Thyroid gland (tissue), 4 donors: ENCODE measurements around the gene BNIP5. TPM values are rescaled to one million over a fixed set of nuclear protein-coding genes. Genes with fewer than 3 reads are reported as not detected.

ENCODE experiments used
- DNase-seq, 2 donors: peaks; one replicate each; pipeline ENCODE4 v3.0.0-alpha.2; 2019
- H3K27ac ChIP-seq, 3 donors: fragments of 200-600 bp; sonication (generic); 1 replicate in 2 of 3; 2 replicates in 1 of 3; pipeline ENCODE4 v1.5.1; 2016 to 2019; ENCODE audit warnings: mild to moderate bottlenecking in 1 of 3, moderate library complexity in 1 of 3
- H3K27me3 ChIP-seq: fragments of 200-600 bp; sonication (generic); one replicate; pipeline ENCODE4 v1.5.1; 2019
- H3K36me3 ChIP-seq, 2 donors: fragments of 200-600 bp; sonication (generic); one replicate each; pipeline ENCODE4 v1.5.1; 2016 to 2019
- H3K4me1 ChIP-seq, 2 donors: fragments of 200-600 bp; sonication (generic); one replicate each; pipeline ENCODE4 v1.5.1; 2017 to 2019
- H3K4me3 ChIP-seq, 3 donors: fragments of 200-600 bp; sonication (generic); replicated peaks in 1 of 3; 1 replicate in 2 of 3; 2 replicates in 1 of 3; pipeline ENCODE4 v1.5.1; 2016; ENCODE audit warnings: mild to moderate bottlenecking in 1 of 3
- H3K9me3 ChIP-seq: fragments of 200-600 bp; sonication (generic); one replicate; pipeline ENCODE4 v1.5.1; 2017
- POLR2A ChIP-seq, 2 donors: fragments of 450-650 bp; IDR thresholded peaks; one replicate each; pipeline ENCODE4 v1.6.1; 2017; ENCODE audit warnings: antibody characterized with exemption in 2 of 2, mild to moderate bottlenecking in 2 of 2, moderate library complexity in 1 of 2
- WGBS, 2 donors: methylation state at CpG; one replicate each; pipeline ENCODE4 v1.1.5; 2017; 5-methylcytosine and 5-hydroxymethylcytosine counted together
- intact Hi-C: fragments of 100-400 bp; cut with DNase I; formaldehyde crosslinking; loops from one replicate; pipeline ENCODE4 v1.15.1; 2023
- total RNA-seq, 4 donors: library from RNA; depleted of rRNA; stranded (reverse); fragments of >200 nt; gene quantifications; one replicate each; pipeline ENCODE4 v1.2.3, GENCODE V29; 2016
- TF ChIP-seq, protein P1 (sequence below), 6 experiments: fragments of 200-600 bp in 3 of 6; fragments of 450-650 bp in 3 of 6; sonication (generic) in 3 of 6; IDR thresholded peaks; one replicate each; pipeline ENCODE4 v1.5.1; 2016 to 2019; ENCODE audit warnings: antibody characterized with exemption in 6 of 6, mild to moderate bottlenecking in 2 of 6, inconsistent platforms in 1 of 6, moderate library complexity in 1 of 6

The BNIP5 gene
- total RNA-seq, 4 donors from 2014 or later, result not detected

- no peaks in the 10 kb centered on the region for H3K27me3 ChIP-seq
- H3K9me3 ChIP-seq, result no peaks in the 10 kb centered on the region
- no peak overlapping the region for H3K4me3 ChIP-seq
- 74 to 75% methylated on average over 4 of the region's 4 CpGs for WGBS, 2 donors
- TF ChIP-seq, protein P1, sequence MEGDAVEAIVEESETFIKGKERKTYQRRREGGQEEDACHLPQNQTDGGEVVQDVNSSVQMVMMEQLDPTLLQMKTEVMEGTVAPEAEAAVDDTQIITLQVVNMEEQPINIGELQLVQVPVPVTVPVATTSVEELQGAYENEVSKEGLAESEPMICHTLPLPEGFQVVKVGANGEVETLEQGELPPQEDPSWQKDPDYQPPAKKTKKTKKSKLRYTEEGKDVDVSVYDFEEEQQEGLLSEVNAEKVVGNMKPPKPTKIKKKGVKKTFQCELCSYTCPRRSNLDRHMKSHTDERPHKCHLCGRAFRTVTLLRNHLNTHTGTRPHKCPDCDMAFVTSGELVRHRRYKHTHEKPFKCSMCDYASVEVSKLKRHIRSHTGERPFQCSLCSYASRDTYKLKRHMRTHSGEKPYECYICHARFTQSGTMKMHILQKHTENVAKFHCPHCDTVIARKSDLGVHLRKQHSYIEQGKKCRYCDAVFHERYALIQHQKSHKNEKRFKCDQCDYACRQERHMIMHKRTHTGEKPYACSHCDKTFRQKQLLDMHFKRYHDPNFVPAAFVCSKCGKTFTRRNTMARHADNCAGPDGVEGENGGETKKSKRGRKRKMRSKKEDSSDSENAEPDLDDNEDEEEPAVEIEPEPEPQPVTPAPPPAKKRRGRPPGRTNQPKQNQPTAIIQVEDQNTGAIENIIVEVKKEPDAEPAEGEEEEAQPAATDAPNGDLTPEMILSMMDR (IDR thresholded peaks at IDR 0.05), result no peak
- no peak for TF ChIP-seq POLR2A (IDR thresholded peaks at IDR 0.05)
- intact Hi-C loops, result no loop called here
- H3K27ac ChIP-seq, result no peak overlapping the region
- H3K36me3 ChIP-seq, result no peaks in the 10 kb centered on the region
- DNase-seq, result no peak
- peaks cover 0 to 6% of the 10 kb centered on the region in 2 donors for H3K4me1 ChIP-seq
Observed at GRCh38 chr6:36350082-36350481, 13.4 kb upstream of the BNIP5 start.

DNA sequence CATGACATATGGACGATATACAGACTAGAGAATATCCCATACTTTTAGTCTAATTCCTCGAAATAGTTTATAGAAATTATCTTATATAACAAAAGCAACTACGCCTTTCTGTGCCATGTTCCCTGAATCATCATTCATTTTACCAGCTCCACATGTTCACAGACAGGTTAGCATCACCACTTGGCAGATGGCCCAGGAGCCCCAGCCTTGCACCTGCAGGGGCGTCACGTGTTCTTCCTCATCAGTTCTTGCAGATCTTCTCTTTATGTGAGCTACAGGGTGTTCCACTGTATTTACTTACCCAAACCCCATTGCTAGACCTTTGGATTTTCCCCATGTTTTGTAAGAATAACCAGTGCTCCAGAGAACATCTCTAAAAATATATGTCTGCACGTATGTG lies 12.6 kb upstream of the BNIP5 start:
- Histone ChIP-seq H3K36me3 (no peaks in the 10 kb centered on the region), H3K4me3 (no peak overlapping the region), H3K4me1 (peaks cover 0 to 6% of the 10 kb centered on the region in 2 donors), H3K9me3 (no peaks in the 10 kb centered on the region), H3K27ac (no peak overlapping the region), H3K27me3 (no peaks in the 10 kb centered on the region)
- intact Hi-C loops, result no loop called here
- TF ChIP-seq, protein P1 (IDR thresholded peaks at IDR 0.05), result no peak
- TF ChIP-seq POLR2A (IDR thresholded peaks at IDR 0.05), result no peak
- WGBS, 2 donors, result 90 to 94% methylated on average over 6 of the region's 6 CpGs
- DNase-seq, result no peak

DNA sequence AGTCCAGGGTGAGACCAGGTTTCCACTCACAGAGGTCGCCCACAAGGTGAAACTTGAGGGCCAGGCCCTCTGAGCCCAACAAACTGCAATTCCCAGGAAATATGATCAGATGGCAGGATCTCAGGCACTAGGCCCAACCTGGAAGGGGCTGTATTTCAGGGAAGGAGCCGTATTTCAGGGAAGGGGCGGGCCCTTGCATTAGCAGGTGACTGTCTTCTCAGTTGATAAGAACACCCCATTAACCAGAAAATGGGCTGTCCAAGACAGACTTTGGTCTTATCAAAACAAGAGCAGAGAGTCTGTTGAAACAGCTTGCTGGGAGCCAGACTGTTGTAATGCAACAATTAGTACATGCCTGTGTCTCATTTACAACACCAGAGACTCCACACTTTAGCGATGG lies 10.9 kb upstream of the BNIP5 start:
- no peaks in the 10 kb centered on the region for H3K9me3 ChIP-seq

DNA sequence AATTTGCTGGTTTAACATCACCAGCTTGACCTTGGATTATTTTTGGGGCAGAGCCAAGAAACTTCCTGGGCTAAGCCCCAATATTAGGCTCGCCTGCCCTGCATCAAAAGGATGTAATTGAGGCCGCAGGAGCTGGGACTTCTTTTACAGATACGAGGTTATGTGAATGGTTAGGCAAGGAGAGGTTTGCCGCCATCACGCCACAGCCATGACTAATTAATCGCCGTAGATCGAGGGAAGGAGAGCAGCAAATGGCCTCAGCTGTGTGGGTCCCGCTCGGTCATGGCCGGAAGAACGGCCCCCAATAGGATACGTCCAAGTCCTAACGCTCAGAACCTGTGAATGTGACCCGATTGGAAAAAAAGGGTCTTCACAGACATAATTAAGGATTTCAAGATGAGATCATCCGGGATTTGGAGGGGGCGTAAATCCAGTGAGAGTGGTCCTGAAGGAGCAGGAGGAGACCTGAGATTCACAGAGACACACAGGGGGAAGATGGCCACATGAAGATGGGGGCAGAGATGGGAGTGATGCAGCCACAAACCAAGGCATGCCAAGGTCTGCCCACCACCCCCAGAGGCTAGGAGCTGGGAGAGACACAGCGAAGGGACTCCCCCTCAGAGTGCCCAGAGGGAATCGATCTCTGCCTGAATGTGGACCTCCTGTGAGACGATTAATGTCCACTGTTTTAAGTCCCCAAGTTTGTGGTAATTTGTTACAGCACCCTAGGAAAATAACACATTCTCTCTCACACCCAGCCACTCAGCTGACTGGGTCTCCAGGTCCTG lies 10.0 kb upstream of the BNIP5 start:
- intact Hi-C loops, result no loop called here
- H3K4me1 ChIP-seq, result peaks cover 0 to 6% of the 10 kb centered on the region in 2 donors
- no peak overlapping the region for H3K4me3 ChIP-seq
- TF ChIP-seq, protein P1 (IDR thresholded peaks at IDR 0.05), result no peak
- no peak for TF ChIP-seq POLR2A (IDR thresholded peaks at IDR 0.05)
- no peaks in the 10 kb centered on the region for H3K36me3 ChIP-seq
- no peaks in the 10 kb centered on the region for H3K9me3 ChIP-seq
- H3K27me3 ChIP-seq, result no peaks in the 10 kb centered on the region
- no peak overlapping the region for H3K27ac ChIP-seq
- 94 to 95% methylated on average over 20 of the region's 20 CpGs for WGBS, 2 donors
- no peak for DNase-seq

More for the DNA sequence above, 10.9 kb upstream of the BNIP5 start:
- Histone ChIP-seq H3K4me1 (peaks cover 0 to 6% of the 10 kb centered on the region in 2 donors), H3K4me3 (no peak overlapping the region), H3K27ac (no peak overlapping the region), H3K27me3 (no peaks in the 10 kb centered on the region), H3K36me3 (no peaks in the 10 kb centered on the region)
- TF ChIP-seq, protein P1 (IDR thresholded peaks at IDR 0.05), result no peak
- no peak for TF ChIP-seq POLR2A (IDR thresholded peaks at IDR 0.05)
- intact Hi-C loops, result no loop called here
- DNase-seq, result no peak
- 68 to 70% methylated on average over 4 of the region's 4 CpGs for WGBS, 2 donors

- H3K27ac ChIP-seq, result no peak overlapping the region
- peaks cover 4 to 7% of the 10 kb centered on the region in 2 donors for H3K4me1 ChIP-seq
- WGBS, 2 donors, result 88 to 95% methylated on average over 13 of the region's 13 CpGs
- no peaks in the 10 kb centered on the region for H3K36me3 ChIP-seq
- no peaks in the 10 kb centered on the region for H3K27me3 ChIP-seq
- no peak overlapping the region for H3K4me3 ChIP-seq
- DNase-seq, result no peak
- no peaks in the 10 kb centered on the region for H3K9me3 ChIP-seq
- intact Hi-C loops, result no loop called here
- no peak for TF ChIP-seq POLR2A (IDR thresholded peaks at IDR 0.05)
- TF ChIP-seq, protein P1 (IDR thresholded peaks at IDR 0.05), result no peak
Observed at GRCh38 chr6:36345681-36346466, 9.2 kb upstream of the BNIP5 start.
